HEK293T (cell line): ENCODE data around the gene HBE1.
"Not testable (repeated sequence)": the region's sequence is repeated elsewhere in the genome, so short reads cannot be mapped to it uniquely, and the experiment has no call there.

Experiments used
- CTBP1 ChIP-seq: fragments of 450-650 bp; IDR thresholded peaks from 2 replicates; pipeline ENCODE4 v1.6.1; 2016; ENCODE audit warnings: borderline replicate concordance
- ELF4 ChIP-seq: fragments of 450-650 bp; IDR thresholded peaks from 2 replicates; pipeline ENCODE4 v1.6.1; 2017; ENCODE audit warnings: antibody characterized with exemption
- FOXA1 ChIP-seq: fragments of 450-650 bp; IDR thresholded peaks from 2 replicates; pipeline ENCODE4 v1.6.1; 2016; ENCODE audit warnings: mild to moderate bottlenecking
- FOXK2 ChIP-seq: fragments of 450-650 bp; IDR thresholded peaks from 2 replicates; pipeline ENCODE4 v1.6.1; 2016; ENCODE audit warnings: mild to moderate bottlenecking
- FOXM1 ChIP-seq: fragments of 450-650 bp; IDR thresholded peaks from 2 replicates; pipeline ENCODE4 v1.6.1; 2017; ENCODE audit warnings: mild to moderate bottlenecking, borderline replicate concordance
- HDGF ChIP-seq: fragments of 450-650 bp; IDR thresholded peaks from 2 replicates; pipeline ENCODE4 v1.6.1; 2017; ENCODE audit warnings: antibody characterized with exemption, borderline replicate concordance
- L3MBTL2 ChIP-seq: fragments of 450-650 bp; conservative IDR thresholded peaks from 2 replicates; pipeline ENCODE4 v1.6.1; 2016; ENCODE audit warnings: mild to moderate bottlenecking
- LEF1 ChIP-seq: fragments of 450-650 bp; IDR thresholded peaks from 2 replicates; pipeline ENCODE4 v1.6.1; 2017; ENCODE audit warnings: mild to moderate bottlenecking, borderline replicate concordance

GRCh38 chr11:5248498-5248897, 21.2 kb downstream of the HBE1 start:
- TF ChIP-seq HDGF, ELF4, LEF1, L3MBTL2, FOXA1, FOXM1, CTBP1, FOXK2: not testable (repeated sequence)
